Stimulated activated CD4-positive, alpha-beta T cell treated with anti-CD3 and anti-CD28 coated beads, Interleukin-4, amount 100 ng/mL, for 48 hours (primary cell): ENCODE data around the gene NKD1.
"Not testable (repeated sequence)": the region's sequence is repeated elsewhere in the genome, so short reads cannot be mapped to it uniquely, and the experiment has no call there.

ENCODE experiments used
- DNase-seq, 2 donors: peaks; one replicate each; pipeline ENCODE4 v3.0.0-alpha.2; 2020; ENCODE audit warnings: low read depth in 2 of 2

The NKD1 gene

GRCh38 chr16:50519602-50520001 is 28.6 kb upstream of the NKD1 start:
- DNase-seq = no peak

- DNase-seq = no peak
Observed at GRCh38 chr16:50520451-50521245, 27.5 kb upstream of the NKD1 start.

GRCh38 chr16:50521246-50521900 is 26.8 kb upstream of the NKD1 start:
- no peak for DNase-seq

- DNase-seq = no peak
Observed at GRCh38 chr16:50522324-50522723, 25.9 kb upstream of the NKD1 start.

- no peak for DNase-seq
Observed at GRCh38 chr16:50523710-50524109, 24.5 kb upstream of the NKD1 start.

- DNase-seq = no peak
Observed at GRCh38 chr16:50525262-50525661, 22.9 kb upstream of the NKD1 start.

- no peak for DNase-seq
Observed at GRCh38 chr16:50525716-50526115, 22.5 kb upstream of the NKD1 start.

- no peak for DNase-seq
Observed at GRCh38 chr16:50526249-50526648, 21.9 kb upstream of the NKD1 start.

- DNase-seq = no peak
Observed at GRCh38 chr16:50526796-50527195, 21.4 kb upstream of the NKD1 start.

GRCh38 chr16:50528820-50529219 is 19.4 kb upstream of the NKD1 start:
- DNase-seq = no peak

- no peak for DNase-seq
Observed at GRCh38 chr16:50529334-50529733, 18.9 kb upstream of the NKD1 start.

GRCh38 chr16:50530277-50531236 is 17.6 kb upstream of the NKD1 start:
- no peak for DNase-seq

- no peak for DNase-seq
Observed at GRCh38 chr16:50531359-50531758, 16.8 kb upstream of the NKD1 start.

- no peak for DNase-seq
Observed at GRCh38 chr16:50531901-50532300, 16.3 kb upstream of the NKD1 start.

GRCh38 chr16:50532576-50532975 is 15.6 kb upstream of the NKD1 start:
- DNase-seq = no peak

GRCh38 chr16:50533317-50533716 is 14.9 kb upstream of the NKD1 start:
- no peak for DNase-seq

- no peak for DNase-seq
Observed at GRCh38 chr16:50534091-50534490, 14.1 kb upstream of the NKD1 start.

- DNase-seq = no peak
Observed at GRCh38 chr16:50534556-50534955, 13.6 kb upstream of the NKD1 start.

GRCh38 chr16:50534958-50535357 is 13.2 kb upstream of the NKD1 start:
- no peak for DNase-seq

GRCh38 chr16:50535506-50536257 is 12.5 kb upstream of the NKD1 start:
- DNase-seq = no peak

- DNase-seq = not testable (repeated sequence)
Observed at GRCh38 chr16:50536258-50536645, 11.9 kb upstream of the NKD1 start.
